OCI-LY1 (cell line): ENCODE measurements around the gene WDR26.

Experiments
- H2AFZ ChIP-seq: fragments of 200-600 bp; sonication (generic), shearing (Covaris generic); 2 replicates; pipeline ENCODE4 v1.6.0; 2014; ENCODE audit warnings: antibody characterized with exemption, mild to moderate bottlenecking, low read length
- H3F3A ChIP-seq: fragments of 200-600 bp; sonication (generic), shearing (Covaris generic); 2 replicates; pipeline ENCODE4 v1.6.0; 2014; ENCODE audit warnings: mild to moderate bottlenecking, antibody characterized with exemption, low read length, moderate library complexity; ENCODE audit not compliant: insufficient read depth
- H3K27ac ChIP-seq: fragments of 200-600 bp; sonication (generic); 2 replicates; pipeline ENCODE4 v1.5.1; 2014; ENCODE audit warnings: low read length, mixed run types, mild to moderate bottlenecking, low read depth; ENCODE audit not compliant: poor library complexity, severe bottlenecking
- H3K27me3 ChIP-seq: fragments of 200-600 bp; sonication (generic); 2 replicates; pipeline ENCODE4 v1.6.0; 2014; ENCODE audit warnings: antibody characterized with exemption, mild to moderate bottlenecking, low read length, moderate library complexity; ENCODE audit not compliant: insufficient read depth
- H3K36me3 ChIP-seq: fragments of 200-600 bp; sonication (generic); 2 replicates; pipeline ENCODE4 v1.6.1; 2014; ENCODE audit warnings: mild to moderate bottlenecking, antibody characterized with exemption, low read length, moderate library complexity, mixed read lengths; ENCODE audit not compliant: insufficient read depth
- H3K4me1 ChIP-seq: fragments of 200-600 bp; sonication (generic); 2 replicates; pipeline ENCODE4 v1.5.1; 2014; ENCODE audit warnings: mild to moderate bottlenecking, low read length, moderate library complexity; ENCODE audit not compliant: insufficient read depth, severe bottlenecking
- H3K4me2 ChIP-seq: fragments of 200-600 bp; sonication (generic), shearing (Covaris generic); 2 replicates; pipeline ENCODE4 v1.6.1; 2014; ENCODE audit warnings: low read length
- H3K4me3 ChIP-seq: fragments of 200-600 bp; sonication (generic); 2 replicates; pipeline ENCODE4 v1.5.1; 2014; ENCODE audit warnings: low read length, low read depth, mild to moderate bottlenecking, mixed read lengths; ENCODE audit not compliant: poor library complexity, severe bottlenecking
- H3K79me2 ChIP-seq: fragments of 200-600 bp; shearing (Covaris generic); 2 replicates; pipeline ENCODE4 v1.6.1; 2016; ENCODE audit warnings: mixed run types, low read length, mixed read lengths; ENCODE audit not compliant: insufficient read depth
- H3K9ac ChIP-seq: fragments of 200-600 bp; sonication (generic), shearing (Covaris generic); 2 replicates; pipeline ENCODE4 v1.6.1; 2014; ENCODE audit warnings: mild to moderate bottlenecking, low read length, mixed read lengths
- H3K9me2 ChIP-seq: fragments of 200-600 bp; sonication (generic), shearing (Covaris generic); 2 replicates; pipeline ENCODE4 v1.6.1; 2014; ENCODE audit warnings: low read depth, mild to moderate bottlenecking, low read length, mixed read lengths
- H3K9me3 ChIP-seq: fragments of 200-600 bp; shearing (Covaris generic); 2 replicates; pipeline ENCODE4 v1.6.1; 2014; ENCODE audit warnings: low read length, mixed read lengths
- H4K20me1 ChIP-seq: fragments of 200-600 bp; sonication (generic), shearing (Covaris generic); 2 replicates; pipeline ENCODE4 v1.6.0; 2016; ENCODE audit warnings: mild to moderate bottlenecking, low read length; ENCODE audit not compliant: insufficient read depth
- CTCF ChIP-seq: fragments of 200-600 bp; sonication (generic), shearing (Covaris generic); IDR thresholded peaks from 2 replicates; pipeline ENCODE4 v1.5.1; 2017; ENCODE audit warnings: mild to moderate bottlenecking, antibody characterized with exemption, low read length, moderate library complexity, mixed read lengths
- EZH2 ChIP-seq: fragments of 200-600 bp; sonication (generic), shearing (Covaris generic); IDR thresholded peaks from 2 replicates; pipeline ENCODE4 v1.8.0; 2017; ENCODE audit warnings: borderline replicate concordance, mixed run types, mild to moderate bottlenecking, antibody characterized with exemption, low read length, moderate library complexity, mixed read lengths

The WDR26 gene

GRCh38 chr1:224411766-224412165 lies 22.8 kb downstream of the WDR26 start:
- Histone ChIP-seq H3K9me3 (no peaks in the 10 kb centered on the region), H3K9ac (no peak overlapping the region), H3K4me3 (no peak overlapping the region), H3K9me2 (no peaks in the 10 kb centered on the region), H4K20me1 (no peaks in the 10 kb centered on the region), H3K4me2 (no peak overlapping the region), H3K79me2 (no peaks in the 10 kb centered on the region), H3K27ac (no peak overlapping the region), H3F3A (no peaks in the 10 kb centered on the region), H3K27me3 (no peaks in the 10 kb centered on the region), H3K4me1 (no peaks in the 10 kb centered on the region), H3K36me3 (peaks cover 64% of the 10 kb centered on the region), H2AFZ (no peak overlapping the region)
- TF ChIP-seq EZH2 (no peak), CTCF (no peak)

GRCh38 chr1:224408294-224408590 lies 26.4 kb downstream of the WDR26 start:
- H3K27me3 ChIP-seq: no peaks in the 10 kb centered on the region
- H3K79me2 ChIP-seq: no peaks in the 10 kb centered on the region
- H3K9ac ChIP-seq: no peak overlapping the region
- no peak overlapping the region for H3K4me3 ChIP-seq
- H3K9me2 ChIP-seq: no peaks in the 10 kb centered on the region
- H3K4me2 ChIP-seq: no peak overlapping the region
- no peaks in the 10 kb centered on the region for H3F3A ChIP-seq
- H3K4me1 ChIP-seq: no peaks in the 10 kb centered on the region
- H3K9me3 ChIP-seq: no peaks in the 10 kb centered on the region
- no peaks in the 10 kb centered on the region for H4K20me1 ChIP-seq
- no peak overlapping the region for H2AFZ ChIP-seq
- TF ChIP-seq EZH2 (no peak), CTCF (no peak)
- peaks cover 82% of the 10 kb centered on the region for H3K36me3 ChIP-seq
- no peak overlapping the region for H3K27ac ChIP-seq

- Histone ChIP-seq H3F3A (no peaks in the 10 kb centered on the region), H3K27me3 (no peaks in the 10 kb centered on the region), H3K36me3 (peaks cover 86% of the 10 kb centered on the region), H3K4me3 (no peak overlapping the region), H3K27ac (no peak overlapping the region), H4K20me1 (no peaks in the 10 kb centered on the region), H3K9me3 (no peaks in the 10 kb centered on the region), H3K9me2 (no peaks in the 10 kb centered on the region), H3K4me1 (no peaks in the 10 kb centered on the region), H3K4me2 (no peak overlapping the region), H3K79me2 (no peaks in the 10 kb centered on the region), H3K9ac (no peak overlapping the region), H2AFZ (no peak overlapping the region)
- TF ChIP-seq EZH2 (no peak), CTCF (no peak)
These were observed 26.9 kb downstream of the WDR26 start for GRCh38 chr1:224407571-224408293.
